ENCODE data around the gene NDUFAF8.

- TF ChIP-seq CTCF (IDR thresholded peaks at IDR 0.05), result no peak
- no peak for TF ChIP-seq EZH2 (IDR thresholded peaks at IDR 0.05; ENCODE audit: borderline replicate concordance, insufficient read depth, low read depth, low read length, poor library complexity, severe bottlenecking)
Measured at GRCh38 chr17:81190591-81190990, 48.5 kb upstream of the NDUFAF8 start.

All from B cell (primary cell).